A549 (cell line): Measurements from ENCODE around the gene AMPH. TPM values are rescaled to one million over a fixed set of nuclear protein-coding genes. Genes with fewer than 3 reads are reported as not detected.

Experiments
- ATAC-seq, 2 experiments: fragments of 200-7000 bp in 1 of 2; fragments of >200 bp in 1 of 2; cut with Nextera tagmentation in 1 of 2; cut with Tn5 transposase in 1 of 2; 3 replicates each; pipeline versions ENCODE4 v1.8.0 to v1.9.1; 2018 to 2020; ENCODE audit warnings: mild to moderate bottlenecking in 1 of 2, moderate library complexity in 1 of 2
- CTCF ChIA-PET: fragments of 300-600 bp; sonication (Branson Sonifier 250); formaldehyde crosslinking; extraction: SDS; loops from one replicate; lab custom pipeline; 2021; ENCODE audit warnings: antibody characterized with exemption, inconsistent platforms; lab: Yijun Ruan, JAX
- POLR2A ChIA-PET: fragments of 350-600 bp; formaldehyde crosslinking; extraction: SDS; loops from one replicate; lab custom pipeline; 2021; ENCODE audit warnings: antibody characterized with exemption, inconsistent platforms; lab: Yijun Ruan, JAX
- DNase-seq, 2 experiments: peaks; one replicate each; pipeline versions ENCODE4 v3.0.0 to v3.0.0-alpha.2; 2011 to 2016; ENCODE audit warnings: low read depth in 1 of 2, low spot score in 1 of 2
- FAIRE-seq: peaks from 2 replicates; lab custom pipeline; 2011; peaks lifted over from hg19 to GRCh38; lab: Jason Lieb, UNC
- H3K27ac ChIP-seq, 2 experiments: fragments of >200 bp; sonication (Bioruptor Twin); formaldehyde crosslinking; 3 replicates each; pipeline ENCODE4 v1.5.1; 2016 to 2017
- H3K4me1 ChIP-seq: fragments of >200 bp; sonication (Bioruptor Twin); formaldehyde crosslinking; 3 replicates; pipeline ENCODE4 v1.6.1; 2016
- H3K4me2 ChIP-seq: fragments of >200 bp; sonication (Bioruptor Twin); formaldehyde crosslinking; 3 replicates; pipeline ENCODE4 v1.6.1; 2016
- H3K4me3 ChIP-seq: fragments of >200 bp; sonication (Bioruptor Twin); formaldehyde crosslinking; 3 replicates; pipeline ENCODE4 v1.5.1; 2016
- H3K9me3 ChIP-seq: fragments of >200 bp; sonication (Bioruptor Twin); formaldehyde crosslinking; 3 replicates; pipeline ENCODE4 v1.6.1; 2016
- CEBPB ChIP-seq, 2 experiments: fragments of >200 bp in 1 of 2; sonication (Bioruptor Twin) in 1 of 2; formaldehyde crosslinking in 1 of 2; IDR thresholded peaks; 2 replicates each; pipeline ENCODE4 v1.6.1; 2012 to 2016
- CHD2 ChIP-seq: fragments of 150-350 bp; IDR thresholded peaks from 2 replicates; pipeline ENCODE4 v1.6.1; 2014; ENCODE audit warnings: low read length; ENCODE audit not compliant: partially characterized antibody
- CHD4 ChIP-seq: fragments of 200-600 bp; sonication (generic); IDR thresholded peaks from 2 replicates; pipeline ENCODE4 v1.6.1; 2016; ENCODE audit warnings: antibody characterized with exemption, mild to moderate bottlenecking, borderline replicate concordance
- E2F6 ChIP-seq: IDR thresholded peaks from 2 replicates; pipeline ENCODE4 v1.6.1; 2012; ENCODE audit warnings: low read depth, borderline replicate concordance
- ESRRA ChIP-seq: fragments of 150-350 bp; IDR thresholded peaks from 2 replicates; pipeline ENCODE4 v1.6.1; 2014; ENCODE audit warnings: mild to moderate bottlenecking, low read length, borderline replicate concordance
- FOSB ChIP-seq: fragments of 250-450 bp; sonication (Bioruptor Pico); IDR thresholded peaks from 2 replicates; pipeline ENCODE4 v1.5.0; 2020; ENCODE audit warnings: mild to moderate bottlenecking, moderate library complexity
- HDAC2 ChIP-seq: fragments of 200-600 bp; sonication (generic); IDR thresholded peaks from 2 replicates; pipeline ENCODE4 v1.6.1; 2016
- HEYL ChIP-seq: fragments of 250-450 bp; sonication (Bioruptor Pico); IDR thresholded peaks from 2 replicates; pipeline ENCODE4 v1.8.0; 2021; ENCODE audit warnings: mild to moderate bottlenecking, moderate library complexity
- HMGXB4 ChIP-seq: fragments of 250-450 bp; sonication (Bioruptor Pico); IDR thresholded peaks from 2 replicates; pipeline ENCODE4 v1.5.0; 2021; ENCODE audit warnings: mild to moderate bottlenecking, moderate library complexity, borderline replicate concordance
- HOXA7 ChIP-seq: fragments of 250-450 bp; sonication (Bioruptor Pico); IDR thresholded peaks from 2 replicates; pipeline ENCODE4 v1.5.0; 2020; ENCODE audit warnings: mild to moderate bottlenecking, moderate library complexity
- HOXB5 ChIP-seq: fragments of 250-450 bp; sonication (Bioruptor Pico); IDR thresholded peaks from 2 replicates; pipeline ENCODE4 v1.5.0; 2020; ENCODE audit warnings: mild to moderate bottlenecking, moderate library complexity
- KDM5A ChIP-seq: fragments of 200-600 bp; sonication (generic); IDR thresholded peaks from 2 replicates; pipeline ENCODE4 v1.6.1; 2016; ENCODE audit warnings: antibody characterized with exemption, mild to moderate bottlenecking
- NR3C1 ChIP-seq: fragments of >200 bp; sonication (Bioruptor Twin); formaldehyde crosslinking; IDR thresholded peaks from 3 replicates; pipeline ENCODE4 v1.6.1; 2017
- POLR2A ChIP-seq: IDR thresholded peaks from 2 replicates; pipeline ENCODE4 v1.6.1; 2012; ENCODE audit warnings: mild to moderate bottlenecking, low read length
- RAD21 ChIP-seq, 2 experiments: fragments of >200 bp in 1 of 2; sonication (Bioruptor Twin) in 1 of 2; formaldehyde crosslinking in 1 of 2; IDR thresholded peaks in 1 of 2; conservative IDR thresholded peaks in 1 of 2; 2 replicates in 1 of 2; 3 replicates in 1 of 2; pipeline ENCODE4 v1.6.1; 2012 to 2018; ENCODE audit warnings: inconsistent platforms in 1 of 2
- RARB ChIP-seq: fragments of 250-450 bp; sonication (Bioruptor Pico); IDR thresholded peaks from 2 replicates; pipeline ENCODE4 v1.8.0; 2021; ENCODE audit warnings: mild to moderate bottlenecking, moderate library complexity
- RCOR1 ChIP-seq: fragments of 150-350 bp; IDR thresholded peaks from 2 replicates; pipeline ENCODE4 v1.6.1; 2014; ENCODE audit warnings: antibody characterized with exemption, low read length, low read depth
- REST ChIP-seq: fragments of 200-600 bp; sonication (generic); IDR thresholded peaks from 2 replicates; pipeline ENCODE4 v1.6.1; 2016; ENCODE audit warnings: antibody characterized with exemption, mild to moderate bottlenecking, moderate library complexity
- SREBF2 ChIP-seq: fragments of 450-650 bp; IDR thresholded peaks from 2 replicates; pipeline ENCODE4 v1.6.1; 2014; ENCODE audit warnings: mild to moderate bottlenecking, moderate library complexity
- TFCP2L1 ChIP-seq: fragments of 250-450 bp; sonication (Bioruptor Pico); IDR thresholded peaks from 2 replicates; pipeline ENCODE4 v1.5.0; 2021; ENCODE audit warnings: mild to moderate bottlenecking
- TP53 ChIP-seq: fragments of 250-450 bp; sonication (Bioruptor Pico); IDR thresholded peaks from 2 replicates; pipeline ENCODE4 v1.5.0; 2021; ENCODE audit warnings: mild to moderate bottlenecking, moderate library complexity
- USF2 ChIP-seq: fragments of 450-650 bp; IDR thresholded peaks from 2 replicates; pipeline ENCODE4 v1.6.1; 2014; ENCODE audit warnings: antibody characterized with exemption
- ZC3H11A ChIP-seq: fragments of 450-650 bp; IDR thresholded peaks from 2 replicates; pipeline ENCODE4 v1.6.1; 2014; ENCODE audit warnings: antibody characterized with exemption, mild to moderate bottlenecking
- whole genome bisulfite sequencing: methylation state at CpG from one replicate; pipeline ENCODE4 v1.1.6; 2017; ENCODE audit errors: missing lambda C conversion rate; 5-methylcytosine and 5-hydroxymethylcytosine counted together
- polyA plus RNA-seq, 4 experiments: library from polyadenylated mRNA; depleted of rRNA in 3 of 4; stranded (reverse); fragments of >200 nt; fragmentation: RNase III in 1 of 4; extraction: RNeasy Plus Mini Kit Qiagen cat#74134 plus additional on column Dnase treatment in 1 of 4; gene quantifications; 2 replicates in 3 of 4; 3 replicates in 1 of 4; pipeline ENCODE4 v1.2.3, GENCODE V29; 2011 to 2017

Gene AMPH
- polyA plus RNA-seq, 2 of the 4 experiments (the other 2 are of a cell fraction), result 0.26 TPM; not detected in 1

- ChIA-PET CTCF (no interaction called here), POLR2A (no interaction called here)
- Histone ChIP-seq H3K27ac (no peak overlapping the region), H3K4me3 (no peak overlapping the region), H3K4me1 (no peaks in the 10 kb centered on the region), H3K9me3 (no peaks in the 10 kb centered on the region), H3K4me2 (no peak overlapping the region)
- DNase-seq, result peak in 1 of 2 experiments; percentile 7
- no peak for ATAC-seq
- FAIRE-seq, result no peak
- 3% methylated on average over 8 of the region's 8 CpGs for WGBS
- TF ChIP-seq USF2 (no peak), HMGXB4 (no peak), HDAC2 (no peak), RAD21 (conservative IDR thresholded peaks at IDR 0.05 in 1 of 2, IDR thresholded peaks at IDR 0.05 in 1 of 2) (no peak), TFCP2L1 (CRISPR knock-in tag) (no peak), ZC3H11A (no peak)
Measured at GRCh38 chr7:38463277-38464225, 167.6 kb downstream of the AMPH start.

- H3K4me1 ChIP-seq, result no peaks in the 10 kb centered on the region
- no peak for ATAC-seq
- no peak for TF ChIP-seq HMGXB4
- no peak for TF ChIP-seq RCOR1
- TF ChIP-seq HOXA7 (CRISPR knock-in tag), result no peak
- no peak for TF ChIP-seq KDM5A
- TF ChIP-seq REST, result no peak
- no peak for TF ChIP-seq TP53 (CRISPR knock-in tag)
- TF ChIP-seq NR3C1, result no peak
- TF ChIP-seq ZC3H11A, result no peak
- no peak for TF ChIP-seq CEBPB (IDR thresholded peaks at IDR 0.05)
- no peak for TF ChIP-seq ESRRA
- TF ChIP-seq CHD2, result no peak
- TF ChIP-seq HOXB5, result no peak
- TF ChIP-seq POLR2A, result no peak
- no peak for TF ChIP-seq HEYL (CRISPR knock-in tag)
- no peak for TF ChIP-seq CHD4
- TF ChIP-seq FOSB (CRISPR knock-in tag), result no peak
- no peak for TF ChIP-seq SREBF2
- TF ChIP-seq E2F6, result no peak
- TF ChIP-seq RARB (CRISPR knock-in tag), result no peak
- POLR2A ChIA-PET, result no interaction called here
- H3K4me2 ChIP-seq, result no peak overlapping the region
- no peaks in the 10 kb centered on the region for H3K9me3 ChIP-seq
- no peak overlapping the region for H3K4me3 ChIP-seq
- no peak overlapping the region for H3K27ac ChIP-seq
- no peak for FAIRE-seq
- DNase-seq, result no peak
- CTCF ChIA-PET, result no interaction called here
- WGBS, result 47% methylated on average over 11 of the region's 11 CpGs
Measured at GRCh38 chr7:38462819-38463218, 168.4 kb downstream of the AMPH start.
